ENCODE results near the gene ADD2. TPM values are rescaled to one million over a fixed set of nuclear protein-coding genes. Genes with fewer than 3 reads are reported as not detected.

Gene ADD2
- total and polyA plus RNA-seq, 2 experiments from 2014 or later = not detected

DNA sequence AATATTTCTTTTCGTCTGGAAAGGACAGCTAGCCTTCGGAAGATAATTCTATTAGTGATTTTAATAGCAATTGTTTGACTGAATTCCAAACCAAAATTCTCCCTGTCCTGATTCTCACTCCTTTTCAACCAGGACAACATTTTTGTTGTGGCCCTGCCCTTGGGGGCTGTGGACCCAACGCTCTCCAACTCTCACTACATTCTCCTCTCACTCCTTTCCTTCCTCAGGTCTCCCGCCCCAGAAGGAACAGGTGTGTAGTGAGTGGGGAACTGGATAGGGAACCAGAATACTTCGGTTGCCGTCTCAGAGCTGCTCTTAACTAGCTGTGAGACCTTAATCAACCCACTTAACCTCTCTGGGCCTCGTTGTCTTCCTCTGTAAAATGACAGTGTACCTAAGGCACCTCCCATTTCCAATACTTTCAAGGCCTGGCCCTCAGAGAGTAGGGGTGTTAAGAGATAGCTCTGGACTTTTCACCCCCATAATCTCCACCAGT lies 638 bp upstream of the ADD2 start:
- TF ChIP-seq EZH2phosphoT487 (IDR thresholded peaks at IDR 0.05; ENCODE audit: insufficient read depth, low read depth) (no peak), EZH2 (IDR thresholded peaks at IDR 0.05; ENCODE audit: insufficient read depth, poor library complexity, severe bottlenecking) (no peak)
- in situ Hi-C loops (cut with MboI) = no loop called here
- Histone ChIP-seq H3K9me3 (ENCODE audit: low read depth) (no peaks in the 10 kb centered on the region), H3K36me3 (ENCODE audit: low read depth) (no peaks in the 10 kb centered on the region), H3F3A (ENCODE audit: insufficient read depth) (no peaks in the 10 kb centered on the region), H2AFZ (no peak overlapping the region), H3K27ac (no peak overlapping the region), H3K9me2 (ENCODE audit: insufficient read depth) (no peaks in the 10 kb centered on the region), H3K4me1 (ENCODE audit: insufficient read depth) (no peaks in the 10 kb centered on the region), H3K4me2 (ENCODE audit: unreplicated experiment) (no peak overlapping the region), H3K79me2 (ENCODE audit: insufficient read depth) (no peaks in the 10 kb centered on the region), H4K20me1 (ENCODE audit: insufficient read depth) (no peaks in the 10 kb centered on the region), H3K27me3 (replicated peaks; ENCODE audit: insufficient read depth) (peaks cover 89% of the 10 kb centered on the region), H3K9ac (no peak overlapping the region), H3K4me3 (no peak overlapping the region)
- no peak for DNase-seq
- WGBS, 2 experiments (ENCODE audit: low coverage in 1 of 2, low lambda C conversion rate in 2 of 2, missing lambda C conversion rate in 2 of 2) = 67 to 69% methylated on average over 7 of the region's 7 CpGs

DNA sequence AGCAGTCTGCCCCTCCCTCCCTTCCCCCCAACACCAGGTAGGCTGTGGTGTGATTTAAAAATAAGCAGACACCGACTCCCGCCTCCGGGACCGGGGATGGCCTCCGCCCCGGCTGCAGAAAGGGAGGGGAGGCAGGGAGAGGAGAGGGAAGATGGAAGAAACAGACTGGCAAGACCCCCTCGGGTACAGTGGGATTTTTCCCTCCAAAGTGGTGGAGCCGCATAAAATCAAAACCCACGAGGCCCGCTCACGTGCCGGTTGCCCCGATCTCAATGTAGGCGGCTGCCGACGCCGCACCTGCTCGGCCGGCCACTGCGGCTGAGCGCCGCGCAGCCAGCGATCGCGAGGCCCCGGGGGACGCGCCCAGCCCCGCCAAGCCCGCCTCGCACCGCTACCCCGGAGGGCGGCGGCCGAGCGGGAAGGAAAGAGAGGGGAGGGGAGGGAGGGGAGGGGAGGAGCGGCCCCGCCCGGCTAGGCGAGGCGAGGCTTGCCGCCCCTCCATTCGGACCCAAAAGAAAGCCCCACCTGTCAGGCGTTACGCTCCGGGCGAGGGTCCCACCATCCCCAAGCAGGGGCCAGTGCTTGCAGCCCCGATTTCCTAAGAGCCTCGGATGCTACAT lies 811 bp downstream of the ADD2 start:
- no peaks in the 10 kb centered on the region for H3K36me3 ChIP-seq (ENCODE audit: low read depth)
- H3K4me2 ChIP-seq (ENCODE audit: unreplicated experiment) = peak overlapping the region; percentile 80
- WGBS, 2 experiments (ENCODE audit: low coverage in 1 of 2, low lambda C conversion rate in 2 of 2, missing lambda C conversion rate in 2 of 2) = 1 to 2% methylated on average over 38 to 47 of the region's 51 CpGs
- in situ Hi-C loops (cut with MboI) = no loop called here
- no peaks in the 10 kb centered on the region for H3K9me2 ChIP-seq (ENCODE audit: insufficient read depth)
- peak overlapping the region; percentile 42; the same call in 1 of the 2 replicates for H3K4me3 ChIP-seq
- peaks cover 84% of the 10 kb centered on the region for H3K27me3 ChIP-seq (replicated peaks; ENCODE audit: insufficient read depth)
- no peak overlapping the region for H3K27ac ChIP-seq
- no peak for DNase-seq
- H3K9me3 ChIP-seq (ENCODE audit: low read depth) = no peaks in the 10 kb centered on the region
- 0 out of 2 replicates have a peak, but pooled peaks have one; percentile 18 for TF ChIP-seq EZH2phosphoT487 (IDR thresholded peaks at IDR 0.05; ENCODE audit: insufficient read depth, low read depth)
- TF ChIP-seq EZH2 (IDR thresholded peaks at IDR 0.05; ENCODE audit: insufficient read depth, poor library complexity, severe bottlenecking) = no peak
- no peaks in the 10 kb centered on the region for H3K79me2 ChIP-seq (ENCODE audit: insufficient read depth)
- H3K9ac ChIP-seq = no peak overlapping the region
- H3K4me1 ChIP-seq (ENCODE audit: insufficient read depth) = no peaks in the 10 kb centered on the region
- H3F3A ChIP-seq (ENCODE audit: insufficient read depth) = no peaks in the 10 kb centered on the region
- H4K20me1 ChIP-seq (ENCODE audit: insufficient read depth) = no peaks in the 10 kb centered on the region
- peak overlapping the region; percentile 60 for H2AFZ ChIP-seq

DNA sequence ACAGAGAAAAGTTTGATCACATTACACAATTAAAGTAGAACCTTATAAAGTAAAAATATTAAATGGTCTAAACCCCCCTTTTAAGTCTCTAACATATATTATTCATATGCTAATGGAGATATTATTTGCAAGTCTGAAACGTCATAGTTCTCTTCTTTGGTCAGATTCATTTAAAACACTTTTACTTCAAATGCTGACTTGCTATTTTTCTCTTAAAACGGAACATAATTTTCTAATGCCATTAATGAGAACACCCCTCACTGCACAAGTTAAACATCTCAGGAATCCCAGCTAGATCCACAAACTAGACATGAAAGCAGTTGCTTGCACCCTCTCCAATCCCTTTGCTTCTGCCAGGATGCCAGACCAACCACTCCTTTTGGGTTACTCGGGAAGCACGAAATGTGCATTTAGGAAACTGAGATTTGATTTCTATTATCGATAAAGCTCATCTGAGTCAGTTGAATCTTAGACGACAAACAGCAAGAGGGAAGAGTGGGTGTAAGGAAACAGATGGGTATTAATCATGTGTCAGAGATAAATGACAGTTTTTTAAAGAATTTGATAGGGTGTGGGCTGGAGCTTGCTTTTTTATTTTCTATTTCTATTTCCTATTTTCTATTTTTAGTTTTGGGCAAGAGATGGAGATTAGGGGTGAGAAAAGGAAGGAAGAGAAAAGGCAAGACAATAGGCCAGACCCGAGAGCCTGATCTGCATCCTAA lies 1.5 kb downstream of the ADD2 start:
- 32% methylated on average over 7 of the region's 7 CpGs for WGBS, 2 experiments (ENCODE audit: low coverage in 1 of 2, low lambda C conversion rate in 2 of 2, missing lambda C conversion rate in 2 of 2)
- no peak for DNase-seq
- no peak overlapping the region for H3K4me3 ChIP-seq

DNA sequence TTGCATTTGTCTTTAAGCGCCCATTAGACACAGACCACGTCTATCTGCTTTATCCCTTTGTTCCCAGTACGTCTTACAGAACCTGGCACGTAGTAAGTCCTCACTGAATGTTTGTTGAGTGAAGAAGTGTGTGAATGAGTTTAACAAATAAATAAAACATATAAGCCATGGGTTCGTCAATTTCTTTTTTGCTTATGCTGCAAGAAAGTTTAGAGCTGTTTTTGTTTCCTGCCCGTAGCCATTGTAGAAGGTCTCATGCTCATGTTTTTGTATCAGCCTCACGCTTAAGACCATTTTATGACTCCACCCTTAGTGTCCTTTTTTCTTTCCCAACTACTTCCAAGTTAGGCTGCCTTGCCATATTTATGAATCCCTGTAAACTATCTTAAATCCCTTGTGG lies 2.5 kb downstream of the ADD2 start:
- Histone ChIP-seq H3K4me1 (ENCODE audit: insufficient read depth) (no peaks in the 10 kb centered on the region), H3K9ac (no peak overlapping the region), H3K79me2 (ENCODE audit: insufficient read depth) (no peaks in the 10 kb centered on the region), H3K27me3 (replicated peaks; ENCODE audit: insufficient read depth) (peaks cover 74% of the 10 kb centered on the region), H3K4me2 (ENCODE audit: unreplicated experiment) (no peak overlapping the region), H2AFZ (no peak overlapping the region), H4K20me1 (ENCODE audit: insufficient read depth) (no peaks in the 10 kb centered on the region), H3K4me3 (no peak overlapping the region), H3K36me3 (ENCODE audit: low read depth) (no peaks in the 10 kb centered on the region), H3K9me2 (ENCODE audit: insufficient read depth) (no peaks in the 10 kb centered on the region), H3K27ac (no peak overlapping the region), H3F3A (ENCODE audit: insufficient read depth) (no peaks in the 10 kb centered on the region), H3K9me3 (ENCODE audit: low read depth) (no peaks in the 10 kb centered on the region)
- in situ Hi-C loops (cut with MboI) = no loop called here
- no peak for DNase-seq
- no peak for TF ChIP-seq EZH2phosphoT487 (IDR thresholded peaks at IDR 0.05; ENCODE audit: insufficient read depth, low read depth)
- TF ChIP-seq EZH2 (IDR thresholded peaks at IDR 0.05; ENCODE audit: insufficient read depth, poor library complexity, severe bottlenecking) = no peak
- 79 to 85% methylated on average over 7 of the region's 7 CpGs for WGBS, 2 experiments (ENCODE audit: low coverage in 1 of 2, low lambda C conversion rate in 2 of 2, missing lambda C conversion rate in 2 of 2)

More for the DNA sequence above, 1.5 kb downstream of the ADD2 start:
- TF ChIP-seq EZH2 (IDR thresholded peaks at IDR 0.05; ENCODE audit: insufficient read depth, poor library complexity, severe bottlenecking) (peak; percentile 38), EZH2phosphoT487 (IDR thresholded peaks at IDR 0.05; ENCODE audit: insufficient read depth, low read depth) (no peak)
- in situ Hi-C loops (cut with MboI) = no loop called here
- H3K4me2 ChIP-seq (ENCODE audit: unreplicated experiment) = no peak overlapping the region
- H3F3A ChIP-seq (ENCODE audit: insufficient read depth) = no peaks in the 10 kb centered on the region
- H3K9me2 ChIP-seq (ENCODE audit: insufficient read depth) = no peaks in the 10 kb centered on the region
- no peak overlapping the region for H3K9ac ChIP-seq
- H3K27ac ChIP-seq = no peak overlapping the region
- no peaks in the 10 kb centered on the region for H3K36me3 ChIP-seq (ENCODE audit: low read depth)
- no peaks in the 10 kb centered on the region for H4K20me1 ChIP-seq (ENCODE audit: insufficient read depth)
- H3K9me3 ChIP-seq (ENCODE audit: low read depth) = no peaks in the 10 kb centered on the region
- H3K79me2 ChIP-seq (ENCODE audit: insufficient read depth) = no peaks in the 10 kb centered on the region
- H3K27me3 ChIP-seq (replicated peaks; ENCODE audit: insufficient read depth) = peaks cover 83% of the 10 kb centered on the region
- no peaks in the 10 kb centered on the region for H3K4me1 ChIP-seq (ENCODE audit: insufficient read depth)
- H2AFZ ChIP-seq = no peak overlapping the region

Measured in GM23248 (cell line).